ENCODE data around the gene AFF3.
"Not testable (repeated sequence)": the region's sequence is repeated elsewhere in the genome, so short reads cannot be mapped to it uniquely, and the experiment has no call there.

Gene AFF3

DNA sequence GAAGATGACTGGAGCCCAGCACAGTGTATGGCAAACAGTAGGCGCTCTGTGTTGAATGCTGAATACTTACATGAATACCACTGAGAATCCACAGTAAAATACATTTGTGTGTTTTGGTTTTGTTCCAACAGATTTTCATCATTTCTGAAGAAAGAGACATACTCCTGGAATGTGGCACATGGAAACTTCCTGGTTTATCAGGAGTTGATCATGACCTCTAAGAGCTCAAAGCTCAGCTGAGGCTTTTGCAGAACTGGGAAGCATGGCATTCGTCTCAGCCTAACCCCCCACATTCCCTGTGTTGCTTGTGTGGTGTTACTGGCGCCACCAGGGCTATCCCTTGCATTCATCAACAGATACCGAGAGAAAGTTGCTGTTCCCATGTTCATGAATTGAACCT, 335.6 kb downstream of the AFF3 start:
- DNase-seq = no peak

DNA sequence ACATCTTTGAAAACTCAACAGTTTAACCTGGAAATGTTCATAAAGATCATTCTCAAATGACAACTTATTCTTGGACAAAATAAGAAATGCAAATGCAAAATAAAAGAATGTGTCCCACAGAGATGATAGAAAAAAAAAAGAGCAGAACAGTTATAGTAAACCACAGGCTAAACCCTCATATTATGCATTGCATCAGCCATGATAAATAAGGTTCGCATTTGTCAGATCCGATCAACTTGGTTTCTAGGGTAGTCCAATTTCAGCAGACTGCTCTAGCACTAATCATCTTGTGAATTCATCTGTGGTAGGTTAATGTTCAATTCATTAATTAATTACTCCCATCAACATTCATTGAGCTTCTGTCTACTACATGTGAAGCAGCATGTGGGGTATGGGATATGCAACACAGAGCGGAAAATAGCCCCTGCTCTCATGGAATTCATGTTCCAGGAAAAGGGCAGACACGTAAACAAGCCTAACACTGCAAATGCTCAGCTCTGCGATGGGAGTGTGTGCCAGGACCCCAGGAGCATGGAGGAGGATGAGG, 336.4 kb downstream of the AFF3 start:
- DNase-seq = no peak

DNA sequence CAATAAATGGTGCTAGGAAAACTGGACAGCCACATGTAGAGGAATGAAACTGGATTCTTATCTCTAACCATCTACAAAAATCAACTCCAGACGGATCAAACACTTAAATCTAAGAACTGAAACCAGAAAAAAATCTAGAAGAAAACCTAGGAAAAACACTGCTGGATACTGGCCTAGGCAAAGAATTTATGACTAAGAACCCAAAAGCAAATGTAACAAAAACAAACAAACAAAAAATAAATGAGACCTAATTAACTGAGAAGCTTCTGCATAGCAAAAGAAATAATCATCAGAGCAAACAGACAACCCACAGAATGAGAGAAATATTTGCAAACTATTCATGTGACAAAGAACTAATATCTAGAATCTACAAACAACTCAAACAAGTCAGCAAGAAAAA, 338.5 kb downstream of the AFF3 start:
- no peak for DNase-seq

DNA sequence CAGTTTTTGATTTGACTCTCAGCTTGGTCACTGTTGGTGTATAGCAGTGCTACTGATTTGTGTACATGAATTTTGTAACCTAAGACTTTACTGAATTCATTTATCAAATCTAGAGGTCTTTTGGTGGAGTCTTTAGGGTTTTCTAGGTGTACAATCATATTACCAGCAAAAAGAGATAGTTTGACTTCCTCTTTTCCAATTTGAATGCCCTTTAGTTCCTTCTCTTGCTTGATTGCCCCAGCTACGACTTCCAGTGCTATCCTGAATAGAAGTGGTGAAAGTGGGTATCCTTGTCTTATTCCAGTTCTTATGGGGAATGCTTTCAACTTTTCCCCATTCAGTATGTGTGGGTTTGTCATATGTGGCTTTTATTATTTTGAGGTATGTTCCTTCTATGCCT, 339.7 kb downstream of the AFF3 start:
- DNase-seq = no peak

DNA sequence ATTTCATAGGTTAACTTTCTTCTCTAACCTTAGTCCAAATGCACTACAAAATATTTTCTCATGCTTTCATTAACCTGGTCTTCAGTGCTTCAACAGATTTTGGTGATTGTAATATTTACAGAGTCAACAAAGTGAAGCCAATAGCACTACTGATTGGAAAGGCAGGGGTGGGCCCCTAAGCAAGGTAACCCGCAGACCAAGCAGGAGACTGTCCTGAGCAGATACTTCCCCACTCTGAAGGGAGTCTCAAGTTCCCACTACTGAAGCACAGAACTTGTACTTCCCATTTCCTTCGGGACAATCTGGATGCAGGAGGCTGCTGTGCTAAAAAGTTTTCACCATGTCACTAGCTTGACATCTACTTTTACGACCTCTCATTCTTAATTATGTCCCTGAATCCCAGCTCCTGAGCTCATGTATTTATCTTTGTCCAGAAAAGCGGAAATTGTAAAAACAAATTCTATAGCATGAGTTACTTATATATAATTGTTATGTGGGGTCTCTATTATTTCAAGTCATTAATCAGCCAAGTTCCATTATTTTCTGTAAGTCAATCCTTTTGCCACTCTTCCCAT, 341.0 kb downstream of the AFF3 start:
- no peak for DNase-seq

DNA sequence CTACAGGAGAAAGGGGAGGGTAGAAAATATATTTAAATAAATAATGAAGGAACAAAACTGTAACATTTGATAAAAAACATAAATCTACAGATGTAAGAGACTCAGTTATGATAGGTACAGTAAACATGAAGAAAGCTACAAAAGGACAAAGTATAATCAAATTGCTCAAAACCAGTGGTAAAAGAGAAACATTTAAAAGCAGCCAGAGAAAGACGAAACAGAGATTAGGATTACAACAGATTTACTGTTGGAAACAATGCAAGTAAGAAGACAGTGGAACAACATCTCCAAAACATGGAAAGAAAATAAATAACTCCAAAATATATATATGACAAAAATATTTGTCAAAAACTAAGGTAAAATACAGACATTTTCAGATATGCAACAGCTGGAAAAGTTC, 344.9 kb downstream of the AFF3 start:
- no peak for DNase-seq

DNA sequence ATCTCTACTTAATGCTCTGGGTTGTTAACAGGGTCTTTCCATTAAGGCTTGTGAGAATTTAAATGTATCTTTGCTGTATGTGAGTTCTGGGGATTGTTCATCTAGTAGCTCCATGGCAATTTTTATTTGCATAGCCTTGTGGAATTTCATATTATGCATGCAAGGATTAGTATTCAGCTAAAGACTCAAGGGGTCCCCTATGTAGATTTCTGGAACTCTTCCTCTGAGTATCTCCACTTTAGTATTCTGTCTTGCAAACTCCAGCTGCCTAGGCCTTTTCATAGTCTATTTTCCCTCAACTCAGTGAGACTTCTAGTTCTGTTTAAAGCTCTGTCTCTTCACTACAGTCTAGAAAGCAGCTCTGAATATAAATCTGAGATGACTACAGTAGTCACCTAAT, 348.0 kb downstream of the AFF3 start:
- DNase-seq = no peak

DNA sequence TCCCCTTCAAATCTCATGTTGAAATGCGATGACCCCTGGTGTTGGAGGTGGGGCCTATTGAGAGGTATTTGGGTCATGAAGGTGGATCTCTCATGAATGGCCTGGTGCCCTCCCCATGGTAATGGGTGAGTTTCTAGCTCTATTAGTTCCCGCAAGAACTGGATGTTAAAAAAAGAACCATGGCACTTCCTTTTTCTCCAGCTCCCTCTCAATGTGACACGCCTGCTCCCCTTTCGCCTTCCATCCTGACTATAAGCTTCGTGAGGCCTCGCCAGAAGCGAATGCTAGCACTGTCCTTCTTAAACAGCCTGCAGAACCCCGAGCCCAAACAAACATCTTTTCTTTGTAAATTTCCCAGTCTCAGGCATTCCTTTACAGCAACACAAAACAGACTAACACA, 349.4 kb downstream of the AFF3 start:
- DNase-seq = no peak

DNA sequence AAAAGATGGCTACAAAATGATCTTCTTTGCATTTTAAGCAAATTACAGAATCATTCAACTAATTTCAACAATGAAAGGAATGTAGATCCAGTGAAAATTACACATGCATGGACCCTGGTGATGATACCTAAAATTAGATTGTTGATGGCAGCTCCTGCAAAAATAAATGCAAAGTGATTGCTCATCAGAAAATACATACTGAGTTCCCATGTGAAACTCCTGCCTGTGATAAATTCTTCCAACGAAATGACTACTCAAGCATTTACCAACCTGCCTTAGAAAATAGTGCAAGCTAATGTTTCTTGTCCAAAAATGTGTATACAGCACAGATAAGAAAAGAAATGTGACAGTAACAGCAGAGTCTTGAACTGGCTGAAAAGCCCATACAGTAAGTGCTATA, 352.5 kb downstream of the AFF3 start:
- no peak for DNase-seq

DNA sequence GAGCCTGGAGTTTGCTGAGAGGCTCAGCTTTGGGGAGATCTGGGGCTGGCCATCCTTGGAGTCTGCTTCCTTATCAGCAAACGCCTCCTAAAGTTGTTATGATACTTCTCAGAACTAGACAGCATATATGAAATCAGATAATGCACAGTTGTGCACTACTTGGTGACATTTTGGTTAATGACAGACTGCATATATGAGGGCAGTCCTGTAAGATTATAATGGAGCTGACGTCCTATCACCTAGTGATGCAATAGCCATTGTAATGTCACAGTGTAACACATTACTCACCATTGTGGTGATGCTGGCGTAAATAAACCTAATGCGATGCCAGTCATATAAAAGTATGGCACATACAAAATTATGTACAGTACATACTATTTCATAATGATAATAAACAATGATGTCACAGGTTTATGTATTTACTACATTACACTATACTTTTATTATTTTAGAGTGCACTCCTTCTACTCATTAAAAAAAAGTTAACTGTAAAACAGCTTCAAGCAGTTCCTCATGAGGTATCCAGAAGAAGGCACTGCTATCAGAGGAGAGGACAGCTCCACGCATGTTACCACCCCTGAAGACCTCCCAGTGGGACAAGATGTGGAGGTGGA, 354.5 kb downstream of the AFF3 start:
- DNase-seq = no peak

DNA sequence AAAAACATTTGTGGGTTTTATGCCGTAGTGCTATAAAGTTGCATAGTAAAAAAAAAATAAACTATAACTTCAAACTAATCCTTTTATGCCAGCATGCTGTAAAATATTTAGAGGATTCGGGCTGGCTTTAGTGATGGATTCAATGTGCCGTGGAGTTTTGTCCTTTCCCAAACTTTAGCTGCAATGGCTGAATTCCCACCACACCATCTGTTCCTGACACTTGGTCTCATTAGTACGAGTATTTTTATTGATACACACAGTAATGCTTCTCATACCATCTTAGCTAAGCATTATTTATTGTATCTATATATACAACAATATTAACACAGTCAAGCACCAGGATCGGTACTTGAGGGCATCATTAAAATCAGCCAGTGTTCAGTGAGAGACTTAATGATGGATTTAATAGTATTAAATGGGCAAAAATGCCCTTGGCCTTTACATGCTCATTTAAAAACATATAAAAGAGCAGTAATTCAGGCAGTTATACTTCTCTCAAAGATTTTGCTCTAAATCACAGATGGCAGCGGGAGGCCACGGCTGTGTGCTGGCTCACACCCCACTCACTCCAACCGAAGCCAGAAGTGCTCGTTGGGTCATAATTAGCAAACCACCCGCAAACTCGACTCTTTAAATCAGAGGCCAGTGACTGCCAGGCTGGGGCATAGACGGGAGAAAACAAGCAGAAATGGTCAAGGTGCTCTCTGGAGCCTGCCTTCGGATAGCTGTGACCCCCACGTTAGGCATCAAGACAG, 355.6 kb downstream of the AFF3 start:
- DNase-seq = no peak

DNA sequence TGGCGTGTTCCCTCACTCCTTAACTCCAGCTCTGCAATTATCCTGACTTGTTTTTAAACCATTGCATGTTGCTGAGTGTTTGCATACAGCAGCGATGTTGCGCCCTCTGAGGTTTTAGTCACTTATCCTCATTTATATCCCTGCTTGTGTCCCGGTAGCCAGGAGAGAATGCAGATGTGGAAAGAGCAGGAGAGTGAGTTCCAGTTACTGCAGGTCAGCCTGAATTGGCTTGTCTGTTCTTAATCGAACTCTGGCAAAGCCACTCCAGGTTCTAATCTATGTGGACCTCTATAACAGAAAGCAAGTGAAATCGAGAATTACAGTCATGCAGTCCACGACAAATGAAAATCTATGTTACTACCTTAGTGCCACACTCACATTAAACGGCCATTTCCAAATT, 357.4 kb downstream of the AFF3 start:
- DNase-seq = no peak

DNA sequence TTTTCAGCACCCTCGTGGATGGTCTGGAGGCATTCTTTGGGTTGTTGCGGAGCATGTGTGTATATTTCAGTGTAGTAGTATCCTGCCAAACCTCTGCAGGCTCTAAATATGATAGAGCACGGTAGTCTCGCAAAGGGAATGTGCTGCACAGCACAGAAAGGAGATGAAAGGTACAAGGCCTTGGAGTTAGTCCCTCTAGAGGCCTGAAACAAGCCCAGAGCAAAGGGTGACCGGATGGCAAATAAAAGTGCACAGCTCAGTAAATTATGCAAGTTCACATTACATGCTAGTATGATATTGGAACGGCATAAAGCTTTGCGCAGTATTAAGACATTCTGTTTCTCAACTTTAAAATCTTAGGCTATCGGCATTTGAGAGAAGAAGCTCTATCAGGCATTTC, 358.1 kb downstream of the AFF3 start:
- no peak for DNase-seq

DNA sequence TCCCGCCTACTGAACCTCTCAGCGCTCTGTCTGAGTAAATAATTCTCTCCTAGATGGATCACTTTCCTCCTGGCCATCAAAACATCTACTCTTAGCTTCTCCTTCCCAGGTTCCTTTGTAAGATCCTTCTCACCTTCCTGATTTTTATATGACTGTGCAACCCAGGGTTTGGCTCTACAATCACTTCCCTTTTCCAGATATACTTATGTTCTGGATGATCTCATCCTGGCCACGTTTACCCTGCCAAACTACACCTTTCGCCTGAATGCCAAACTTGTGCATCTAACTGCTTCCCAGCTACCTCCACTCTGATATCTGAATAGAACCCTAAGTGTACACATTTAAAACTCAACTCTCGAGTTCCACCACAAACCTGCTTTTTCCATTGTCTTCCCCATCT, 362.1 kb downstream of the AFF3 start:
- DNase-seq = no peak

DNA sequence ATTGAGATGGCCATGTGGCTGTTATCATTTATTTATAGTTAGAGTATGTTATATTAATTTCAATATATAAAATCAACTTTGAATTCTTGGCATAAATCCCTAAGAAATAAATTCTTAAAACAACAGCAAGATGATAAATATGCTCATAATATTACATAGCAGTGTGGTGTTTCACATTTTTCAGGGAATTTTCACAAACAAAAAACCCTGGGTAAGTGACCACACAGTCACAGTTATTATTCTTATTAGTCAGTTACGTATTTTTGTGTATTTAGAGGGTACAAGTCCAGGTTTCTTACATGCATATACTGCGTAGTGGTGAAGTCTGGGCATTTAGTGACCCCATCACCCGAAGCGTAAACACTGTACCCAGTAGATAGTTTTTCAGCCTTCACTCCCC, 363.1 kb downstream of the AFF3 start:
- DNase-seq = no peak

DNA sequence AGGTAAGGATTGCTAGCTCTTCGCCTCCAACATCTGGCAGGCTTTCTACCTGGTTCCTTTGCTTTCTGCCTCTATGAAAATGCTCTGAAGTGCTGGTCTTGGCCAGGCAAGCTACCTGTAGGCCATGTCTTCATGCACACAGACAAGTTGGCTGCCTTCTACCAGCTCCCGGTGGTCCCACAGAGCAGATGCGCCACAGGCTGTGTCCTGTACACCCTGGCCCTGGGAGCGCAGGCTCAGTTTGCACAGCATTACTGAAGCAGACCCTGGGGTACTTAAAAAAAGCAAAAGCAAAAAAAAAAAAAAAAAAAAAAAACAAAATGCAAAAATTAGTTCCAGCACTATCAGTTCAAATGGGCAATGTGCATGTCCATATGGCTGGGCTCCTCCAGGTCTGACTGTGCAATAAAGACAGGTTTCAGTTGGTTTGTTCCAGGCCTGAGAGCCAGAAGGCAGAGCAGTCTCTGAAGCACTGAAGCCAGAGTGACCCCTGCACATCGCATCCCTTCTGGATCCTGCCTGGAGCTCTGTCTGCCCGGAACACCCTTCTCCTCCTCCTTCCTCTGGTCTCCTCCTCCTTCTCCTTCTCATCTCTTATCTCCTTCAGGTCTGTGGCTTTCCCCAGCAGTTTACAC, 364.6 kb downstream of the AFF3 start:
- DNase-seq = no peak

DNA sequence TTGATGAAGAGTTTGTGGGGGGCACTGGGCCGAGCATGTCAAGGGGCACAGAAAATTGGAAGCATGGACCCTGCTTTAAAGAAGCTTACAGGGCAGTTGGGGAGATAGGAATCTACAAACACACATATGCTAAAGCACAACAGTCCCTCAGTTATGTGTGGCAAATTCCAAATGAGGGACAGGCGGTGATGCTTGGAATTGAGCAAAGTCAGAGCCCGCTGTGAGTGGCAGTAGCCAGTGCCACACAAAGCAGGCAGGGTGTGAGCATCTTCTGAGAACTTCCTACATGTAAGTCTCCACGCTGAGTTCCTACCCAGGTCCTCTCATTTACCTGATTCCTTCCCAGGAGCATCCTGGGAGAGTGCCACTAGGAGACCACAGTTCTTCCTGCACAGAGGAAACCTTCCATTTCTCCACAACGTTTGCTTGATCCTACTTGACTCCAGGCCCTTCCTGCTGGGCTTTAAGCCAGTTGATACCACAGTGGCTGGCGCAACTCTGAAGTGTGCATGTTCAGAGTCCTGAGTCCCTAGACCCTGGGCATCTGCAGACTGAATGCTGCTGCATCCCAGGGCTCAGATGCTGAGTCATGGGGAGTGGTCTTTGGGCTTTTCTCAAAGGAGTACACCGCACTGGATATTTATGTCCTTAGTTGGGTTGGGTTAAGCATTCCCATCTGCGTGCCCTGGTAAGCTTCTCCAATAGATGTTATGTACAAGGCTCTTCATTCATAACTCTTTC, 365.3 kb downstream of the AFF3 start:
- DNase-seq = no peak

DNA sequence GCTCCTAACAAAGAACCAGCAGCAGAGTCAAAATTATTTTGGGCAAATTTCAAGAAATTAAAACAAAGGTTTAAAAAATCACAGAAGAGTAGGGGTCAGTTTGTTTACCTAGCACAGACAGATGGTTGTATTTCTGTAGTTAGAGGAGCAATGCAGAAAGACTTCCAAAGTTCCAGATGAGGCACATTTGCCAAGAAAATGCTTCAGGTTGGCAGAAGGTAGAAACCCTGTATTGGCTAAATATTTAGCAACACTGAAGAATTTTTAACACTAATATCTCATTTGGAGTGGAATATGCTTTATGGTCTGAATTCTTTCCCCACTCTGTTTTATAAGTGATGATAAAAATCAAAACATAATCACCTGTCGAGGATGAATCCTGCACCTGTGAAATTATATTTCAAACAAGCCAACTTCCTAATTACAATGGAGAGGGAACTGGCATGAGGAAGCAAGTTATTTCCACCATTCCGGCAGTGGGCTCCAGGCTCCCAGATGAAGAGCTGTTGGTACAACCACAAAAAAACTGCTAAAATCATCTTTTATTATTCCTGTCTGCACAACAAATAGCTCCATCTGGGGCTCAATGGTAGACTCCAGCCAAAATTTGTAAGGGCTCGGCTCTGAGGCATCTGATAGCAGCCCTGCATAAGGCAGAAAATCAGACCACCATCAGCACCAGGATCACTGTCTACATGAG, 366.0 kb downstream of the AFF3 start:
- no peak for DNase-seq

DNA sequence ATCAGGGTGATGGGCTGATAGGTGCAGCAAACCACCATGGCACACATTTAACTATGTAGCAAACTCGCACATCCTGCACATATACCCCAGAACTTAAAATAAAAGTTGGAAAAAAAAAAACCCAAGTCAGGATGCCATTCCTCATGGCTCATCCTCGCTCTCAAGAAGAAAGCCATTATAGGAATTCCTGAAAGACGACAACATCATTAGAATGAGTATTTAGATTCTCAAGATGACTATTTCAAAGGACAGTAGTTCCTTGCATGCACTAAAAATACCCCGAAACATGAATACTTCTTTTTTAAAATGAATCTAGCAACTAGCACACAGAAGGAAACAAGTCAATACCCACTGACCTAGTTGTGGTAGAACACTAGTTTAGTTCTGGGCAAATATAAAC, 366.8 kb downstream of the AFF3 start:
- DNase-seq = no peak

DNA sequence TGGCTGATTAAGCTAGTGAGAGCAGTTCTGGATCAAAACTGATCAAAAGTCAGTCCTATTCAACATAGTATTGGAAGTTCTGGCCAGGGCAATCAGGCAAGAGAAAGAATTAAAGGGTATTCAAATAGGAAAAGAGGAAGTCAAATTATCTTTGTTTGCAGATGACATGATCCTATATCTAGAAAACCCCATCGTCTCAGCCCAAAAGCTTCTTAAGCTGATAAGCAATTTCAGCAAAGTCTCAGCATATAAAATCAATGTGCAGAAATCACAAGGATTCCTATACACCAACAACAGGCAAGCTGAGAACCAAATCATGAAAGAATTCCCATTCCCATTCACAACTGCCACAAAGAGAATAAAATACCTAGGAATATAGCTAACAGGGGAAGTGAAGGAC, 368.7 kb downstream of the AFF3 start:
- not testable (repeated sequence) for DNase-seq

All from anterior cingulate cortex (tissue), 58 donors.